ENCODE measurements around the gene LBX1. TPM values are rescaled to one million over a fixed set of nuclear protein-coding genes. Genes with fewer than 3 reads are reported as not detected.

The LBX1 gene
- total RNA-seq, 4 donors from 2014 or later = not detected

GRCh38 chr10:101267290-101267680 is 38.0 kb upstream of the LBX1 start:
- ATAC-seq (ENCODE audit: low FRiP score) (no peak), DNase-seq (ENCODE audit: low spot score) (no peak)
- TF ChIP-seq, protein P1, sequence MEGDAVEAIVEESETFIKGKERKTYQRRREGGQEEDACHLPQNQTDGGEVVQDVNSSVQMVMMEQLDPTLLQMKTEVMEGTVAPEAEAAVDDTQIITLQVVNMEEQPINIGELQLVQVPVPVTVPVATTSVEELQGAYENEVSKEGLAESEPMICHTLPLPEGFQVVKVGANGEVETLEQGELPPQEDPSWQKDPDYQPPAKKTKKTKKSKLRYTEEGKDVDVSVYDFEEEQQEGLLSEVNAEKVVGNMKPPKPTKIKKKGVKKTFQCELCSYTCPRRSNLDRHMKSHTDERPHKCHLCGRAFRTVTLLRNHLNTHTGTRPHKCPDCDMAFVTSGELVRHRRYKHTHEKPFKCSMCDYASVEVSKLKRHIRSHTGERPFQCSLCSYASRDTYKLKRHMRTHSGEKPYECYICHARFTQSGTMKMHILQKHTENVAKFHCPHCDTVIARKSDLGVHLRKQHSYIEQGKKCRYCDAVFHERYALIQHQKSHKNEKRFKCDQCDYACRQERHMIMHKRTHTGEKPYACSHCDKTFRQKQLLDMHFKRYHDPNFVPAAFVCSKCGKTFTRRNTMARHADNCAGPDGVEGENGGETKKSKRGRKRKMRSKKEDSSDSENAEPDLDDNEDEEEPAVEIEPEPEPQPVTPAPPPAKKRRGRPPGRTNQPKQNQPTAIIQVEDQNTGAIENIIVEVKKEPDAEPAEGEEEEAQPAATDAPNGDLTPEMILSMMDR (IDR thresholded peaks at IDR 0.05) = no peak

GRCh38 chr10:101266381-101267289 is 37.4 kb upstream of the LBX1 start:
- ATAC-seq (ENCODE audit: low FRiP score) (no peak), DNase-seq (ENCODE audit: low spot score) (no peak)
- TF ChIP-seq, protein P1 (IDR thresholded peaks at IDR 0.05) = no peak

GRCh38 chr10:101263150-101263752 is 34.0 kb upstream of the LBX1 start:
- TF ChIP-seq, protein P1 (IDR thresholded peaks at IDR 0.05) = no peak
- ATAC-seq (ENCODE audit: low FRiP score) = no peak
- DNase-seq (ENCODE audit: low spot score) = no peak

- ATAC-seq (ENCODE audit: low FRiP score) (no peak), DNase-seq (ENCODE audit: low spot score) (no peak)
- TF ChIP-seq, protein P1 (IDR thresholded peaks at IDR 0.05) = no peak
Observed at GRCh38 chr10:101262147-101262546, 32.9 kb upstream of the LBX1 start.

- ATAC-seq (ENCODE audit: low FRiP score) (no peak), DNase-seq (ENCODE audit: low spot score) (no peak)
- TF ChIP-seq, protein P1 (IDR thresholded peaks at IDR 0.05) = no peak
Observed at GRCh38 chr10:101261702-101262101, 32.4 kb upstream of the LBX1 start.

- ATAC-seq (ENCODE audit: low FRiP score) (no peak), DNase-seq (ENCODE audit: low spot score) (no peak)
- TF ChIP-seq, protein P1 (IDR thresholded peaks at IDR 0.05) = no peak
Observed at GRCh38 chr10:101260764-101261481, 31.7 kb upstream of the LBX1 start.
